GM23338 (cell line): ENCODE results near the gene AGAP1. TPM values are rescaled to one million over a fixed set of nuclear protein-coding genes. Genes with fewer than 3 reads are reported as not detected.

Experiments used
- ATAC-seq: fragments of 200-7000 bp; cut with Tn5 transposase; 3 replicates; pipeline ENCODE4 v1.9.1; 2020
- DNase-seq: peaks from one replicate; pipeline ENCODE4 v3.0.0-alpha.2; 2015; ENCODE audit warnings: low spot score
- H2AFZ ChIP-seq: fragments of 200-600 bp; sonication (generic); 2 replicates; pipeline ENCODE4 v1.8.0; 2016; ENCODE audit warnings: antibody characterized with exemption, mild to moderate bottlenecking, moderate library complexity
- H3F3A ChIP-seq: fragments of 200-600 bp; sonication (generic); replicated peaks from 2 replicates; pipeline ENCODE4 v1.8.0; 2017; ENCODE audit warnings: antibody characterized with exemption, mixed run types, low read depth
- H3K27ac ChIP-seq: fragments of 200-600 bp; sonication (generic); 2 replicates; pipeline ENCODE4 v1.6.1; 2016; ENCODE audit warnings: low read depth
- H3K27me3 ChIP-seq: fragments of 200-600 bp; sonication (generic); 2 replicates; pipeline ENCODE4 v1.8.0; 2016; ENCODE audit warnings: mild to moderate bottlenecking, mixed run types, moderate library complexity; ENCODE audit not compliant: insufficient read depth
- H3K36me3 ChIP-seq: fragments of 200-600 bp; sonication (generic); 2 replicates; pipeline ENCODE4 v1.8.0; 2016; ENCODE audit warnings: mild to moderate bottlenecking; ENCODE audit not compliant: insufficient read depth
- H3K4me1 ChIP-seq: fragments of 200-600 bp; sonication (generic); 2 replicates; pipeline ENCODE4 v1.8.0; 2016; ENCODE audit warnings: mild to moderate bottlenecking, moderate library complexity; ENCODE audit not compliant: insufficient read depth
- H3K4me2 ChIP-seq: fragments of 200-600 bp; sonication (generic); 2 replicates; pipeline ENCODE4 v1.7.1; 2017; ENCODE audit warnings: mixed run types
- H3K4me3 ChIP-seq: fragments of 200-600 bp; sonication (generic); 2 replicates; pipeline ENCODE4 v1.6.1; 2016; ENCODE audit warnings: mixed run types
- H3K79me2 ChIP-seq: fragments of 200-600 bp; sonication (generic); replicated peaks from 2 replicates; pipeline ENCODE4 v1.8.0; 2017; ENCODE audit warnings: mild to moderate bottlenecking; ENCODE audit not compliant: insufficient read depth
- H3K9me2 ChIP-seq: fragments of 200-600 bp; sonication (generic); 2 replicates; pipeline ENCODE4 v1.8.0; 2017; ENCODE audit not compliant: insufficient read depth
- H4K20me1 ChIP-seq: fragments of 200-600 bp; sonication (generic); replicated peaks from 2 replicates; pipeline ENCODE4 v1.8.0; 2017; ENCODE audit warnings: mild to moderate bottlenecking; ENCODE audit not compliant: insufficient read depth
- H3K27ac Mint-ChIP-seq: 2 replicates; pipeline ENCODE4 v1.8.0; 2020; ENCODE audit warnings: inconsistent platforms, mild to moderate bottlenecking, moderate library complexity, mixed read lengths
- H3K27me3 Mint-ChIP-seq: 3 replicates; pipeline ENCODE4 v1.8.0; 2022; ENCODE audit warnings: low read depth, mild to moderate bottlenecking, moderate library complexity, mixed read lengths, inconsistent platforms; ENCODE audit not compliant: insufficient read depth, poor library complexity
- H3K36me3 Mint-ChIP-seq: 3 replicates; pipeline ENCODE4 v1.8.0; 2021; ENCODE audit warnings: low read depth, mild to moderate bottlenecking, inconsistent platforms, moderate library complexity, mixed read lengths
- H3K4me1 Mint-ChIP-seq: 3 replicates; pipeline ENCODE4 v1.8.0; 2020; ENCODE audit warnings: mild to moderate bottlenecking, inconsistent platforms, mixed read lengths
- H3K4me3 Mint-ChIP-seq: 3 replicates; pipeline ENCODE4 v1.8.0; 2021; ENCODE audit warnings: moderate library complexity, mild to moderate bottlenecking, inconsistent platforms, mixed read lengths
- H3K9me3 Mint-ChIP-seq: 3 replicates; pipeline ENCODE4 v1.8.0; 2020; ENCODE audit warnings: moderate library complexity, mild to moderate bottlenecking, inconsistent platforms, mixed read lengths
- EZH2phosphoT487 ChIP-seq: fragments of 200-600 bp; sonication (generic); IDR thresholded peaks from one replicate; pipeline ENCODE4 v1.8.1; 2018; ENCODE audit warnings: antibody characterized with exemption; ENCODE audit not compliant: unreplicated experiment
- STAT1 ChIP-seq: IDR thresholded peaks from one replicate; pipeline ENCODE4 v1.6.1; 2016; ENCODE audit warnings: antibody characterized with exemption; ENCODE audit not compliant: unreplicated experiment
- ZNF331 ChIP-seq: fragments of 250-450 bp; sonication (Bioruptor Pico); IDR thresholded peaks from 2 replicates; pipeline ENCODE4 v1.5.0; 2020; ENCODE audit warnings: low read depth, mild to moderate bottlenecking, moderate library complexity
- ZNF462 ChIP-seq: fragments of 250-450 bp; sonication (Bioruptor Pico); IDR thresholded peaks from 2 replicates; pipeline ENCODE4 v1.5.0; 2020; ENCODE audit warnings: mild to moderate bottlenecking, moderate library complexity
- polyA plus RNA-seq: library from polyadenylated mRNA; unstranded; fragments of >200 nt; fragmentation: Nextera tagmentation; extraction: Ambion mirVana; gene quantifications from 2 replicates; pipeline ENCODE4 v1.2.1, GENCODE V29; 2016
- total RNA-seq: library from RNA; depleted of rRNA; stranded (reverse); fragments of >200 nt; shearing (Covaris generic); gene quantifications from 2 replicates; pipeline ENCODE4 v1.2.3, GENCODE V29; 2014
- TF ChIP-seq, protein P1 (sequence below): IDR thresholded peaks from 2 replicates; pipeline ENCODE4 v1.6.1; 2016; ENCODE audit warnings: antibody characterized with exemption
- TF ChIP-seq, protein P2 (sequence below): IDR thresholded peaks from one replicate; pipeline ENCODE4 v1.6.1; 2018; ENCODE audit warnings: antibody characterized with exemption; ENCODE audit not compliant: unreplicated experiment

AGAP1 gene
- total and polyA plus RNA-seq, 2 experiments from 2014 or later: 13.3 to 27.9 TPM

DNA sequence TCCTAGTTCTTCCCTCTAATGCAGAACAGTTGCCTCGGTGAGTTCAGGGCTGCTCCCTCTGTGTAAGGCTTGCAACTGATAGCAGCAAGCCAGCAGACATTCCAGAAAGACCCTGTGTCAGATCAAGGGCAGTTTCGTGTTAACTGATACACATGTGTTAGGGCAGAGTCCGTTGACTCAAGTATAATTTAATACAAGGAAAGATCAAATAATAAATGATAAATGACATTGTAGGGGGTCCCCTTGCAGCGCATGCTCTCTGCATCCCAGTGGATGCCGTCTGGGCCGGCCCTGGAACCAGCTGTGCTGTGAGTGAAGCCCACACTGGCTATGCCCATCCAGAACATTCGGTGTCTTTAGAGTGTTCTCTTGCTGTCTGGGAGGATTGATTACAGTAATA, 180.3 kb downstream of the AGAP1 start:
- TF ChIP-seq, protein P1, sequence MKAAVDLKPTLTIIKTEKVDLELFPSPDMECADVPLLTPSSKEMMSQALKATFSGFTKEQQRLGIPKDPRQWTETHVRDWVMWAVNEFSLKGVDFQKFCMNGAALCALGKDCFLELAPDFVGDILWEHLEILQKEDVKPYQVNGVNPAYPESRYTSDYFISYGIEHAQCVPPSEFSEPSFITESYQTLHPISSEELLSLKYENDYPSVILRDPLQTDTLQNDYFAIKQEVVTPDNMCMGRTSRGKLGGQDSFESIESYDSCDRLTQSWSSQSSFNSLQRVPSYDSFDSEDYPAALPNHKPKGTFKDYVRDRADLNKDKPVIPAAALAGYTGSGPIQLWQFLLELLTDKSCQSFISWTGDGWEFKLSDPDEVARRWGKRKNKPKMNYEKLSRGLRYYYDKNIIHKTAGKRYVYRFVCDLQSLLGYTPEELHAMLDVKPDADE: no peak
- TF ChIP-seq EZH2phosphoT487 (no peak), ZNF331 (no peak), STAT1 (no peak), ZNF462 (CRISPR knock-in tag) (no peak)
- TF ChIP-seq, protein P2, sequence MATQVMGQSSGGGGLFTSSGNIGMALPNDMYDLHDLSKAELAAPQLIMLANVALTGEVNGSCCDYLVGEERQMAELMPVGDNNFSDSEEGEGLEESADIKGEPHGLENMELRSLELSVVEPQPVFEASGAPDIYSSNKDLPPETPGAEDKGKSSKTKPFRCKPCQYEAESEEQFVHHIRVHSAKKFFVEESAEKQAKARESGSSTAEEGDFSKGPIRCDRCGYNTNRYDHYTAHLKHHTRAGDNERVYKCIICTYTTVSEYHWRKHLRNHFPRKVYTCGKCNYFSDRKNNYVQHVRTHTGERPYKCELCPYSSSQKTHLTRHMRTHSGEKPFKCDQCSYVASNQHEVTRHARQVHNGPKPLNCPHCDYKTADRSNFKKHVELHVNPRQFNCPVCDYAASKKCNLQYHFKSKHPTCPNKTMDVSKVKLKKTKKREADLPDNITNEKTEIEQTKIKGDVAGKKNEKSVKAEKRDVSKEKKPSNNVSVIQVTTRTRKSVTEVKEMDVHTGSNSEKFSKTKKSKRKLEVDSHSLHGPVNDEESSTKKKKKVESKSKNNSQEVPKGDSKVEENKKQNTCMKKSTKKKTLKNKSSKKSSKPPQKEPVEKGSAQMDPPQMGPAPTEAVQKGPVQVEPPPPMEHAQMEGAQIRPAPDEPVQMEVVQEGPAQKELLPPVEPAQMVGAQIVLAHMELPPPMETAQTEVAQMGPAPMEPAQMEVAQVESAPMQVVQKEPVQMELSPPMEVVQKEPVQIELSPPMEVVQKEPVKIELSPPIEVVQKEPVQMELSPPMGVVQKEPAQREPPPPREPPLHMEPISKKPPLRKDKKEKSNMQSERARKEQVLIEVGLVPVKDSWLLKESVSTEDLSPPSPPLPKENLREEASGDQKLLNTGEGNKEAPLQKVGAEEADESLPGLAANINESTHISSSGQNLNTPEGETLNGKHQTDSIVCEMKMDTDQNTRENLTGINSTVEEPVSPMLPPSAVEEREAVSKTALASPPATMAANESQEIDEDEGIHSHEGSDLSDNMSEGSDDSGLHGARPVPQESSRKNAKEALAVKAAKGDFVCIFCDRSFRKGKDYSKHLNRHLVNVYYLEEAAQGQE: no peak

More for the DNA sequence above, 180.3 kb downstream of the AGAP1 start:
- Histone ChIP-seq H3K36me3 (no peaks in the 10 kb centered on the region), H2AFZ (no peak overlapping the region), H3K9me2 (no peaks in the 10 kb centered on the region), H3K4me2 (no peak overlapping the region), H3K4me3 (no peak overlapping the region), H4K20me1 (peaks cover 62% of the 10 kb centered on the region), H3K79me2 (peaks cover 79% of the 10 kb centered on the region), H3K27ac (no peak overlapping the region), H3K27me3 (peaks cover 27% of the 10 kb centered on the region), H3K4me1 (peaks cover 17% of the 10 kb centered on the region), H3F3A (no peaks in the 10 kb centered on the region)
- no peaks in the 10 kb centered on the region; the same call in 2 of the 3 replicates for H3K36me3 Mint-ChIP-seq
- H3K9me3 Mint-ChIP-seq: no peaks in the 10 kb centered on the region
- H3K27ac Mint-ChIP-seq: no peak overlapping the region
- no peak for DNase-seq
- no peak overlapping the region for H3K4me3 Mint-ChIP-seq
- H3K27me3 Mint-ChIP-seq: peaks cover 5% of the 10 kb centered on the region
- no peak for ATAC-seq
- H3K4me1 Mint-ChIP-seq: peaks cover 31% of the 10 kb centered on the region
